K562 (cell line): ENCODE measurements around the gene EIF4G2.

Experiments used
- CEBPB ChIP-seq: fragments of 450-650 bp; IDR thresholded peaks from 2 replicates; pipeline ENCODE4 v1.6.1; 2016; ENCODE audit warnings: missing genetic modification characterization, missing compliant biosample characterization
- MTA1 ChIP-seq: fragments of 450-650 bp; IDR thresholded peaks from 2 replicates; pipeline ENCODE4 v1.6.1; 2017; ENCODE audit warnings: borderline replicate concordance
- PHF8 ChIP-seq: fragments of 200-600 bp; sonication (generic); IDR thresholded peaks from 2 replicates; pipeline ENCODE4 v1.6.1; 2012; ENCODE audit warnings: mixed run types, mild to moderate bottlenecking, inconsistent platforms, low read length, moderate library complexity, borderline replicate concordance
- POLR2AphosphoS2 ChIP-seq: IDR thresholded peaks from 2 replicates; pipeline ENCODE4 v1.6.1; 2012; ENCODE audit warnings: low read length, improper control_type of control experiment
- PTTG1 ChIP-seq: fragments of 450-650 bp; IDR thresholded peaks from 2 replicates; pipeline ENCODE4 v1.6.1; 2016; ENCODE audit warnings: low read depth, mild to moderate bottlenecking, missing genetic modification characterization, missing compliant biosample characterization
- TF ChIP-seq, protein P1 (sequence below), 2 experiments: fragments of 450-650 bp in 1 of 2; sonication (generic) in 1 of 2; formaldehyde crosslinking in 1 of 2; IDR thresholded peaks; 2 replicates each; pipeline versions ENCODE4 v1.7.1 to v1.9.0; 2016 to 2022; ENCODE audit warnings: inconsistent platforms in 1 of 2, mild to moderate bottlenecking in 1 of 2, missing genetic modification reagents in 1 of 2
- TF ChIP-seq, protein P2 (sequence below): fragments of 250-450 bp; sonication (Bioruptor Pico); IDR thresholded peaks from 2 replicates; pipeline ENCODE4 v1.5.0; 2020; ENCODE audit warnings: mild to moderate bottlenecking, borderline replicate concordance
- TF ChIP-seq, protein P3 (sequence below): IDR thresholded peaks from 3 replicates; pipeline ENCODE4 v1.6.1; 2011; ENCODE audit warnings: borderline replicate concordance, mild to moderate bottlenecking; ENCODE audit not compliant: insufficient read length, insufficient read depth

DNA sequence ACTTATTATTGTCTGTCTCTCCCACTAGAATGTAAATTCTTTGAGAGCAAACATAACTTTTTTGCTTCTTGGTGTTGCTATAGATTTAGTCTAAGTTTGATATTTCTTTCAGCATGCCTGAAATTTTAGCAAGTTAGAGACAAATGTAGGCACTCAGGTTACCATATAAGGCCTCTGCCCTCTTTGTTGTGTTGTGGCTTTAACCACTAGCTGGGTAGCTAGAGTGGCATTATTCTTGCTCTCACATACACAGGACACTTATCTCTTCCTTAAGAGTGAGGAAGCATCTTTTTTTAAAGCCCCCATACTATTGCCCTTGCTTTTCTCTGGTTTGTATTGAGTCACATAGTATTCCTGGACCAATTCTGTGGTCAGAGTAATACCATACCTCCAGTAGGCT lies 37.9 kb upstream of the EIF4G2 start:
- TF ChIP-seq CEBPB (tag) (no peak), PHF8 (no peak), PTTG1 (tag) (no peak), POLR2AphosphoS2 (no peak), MTA1 (no peak)
- TF ChIP-seq, protein P1, sequence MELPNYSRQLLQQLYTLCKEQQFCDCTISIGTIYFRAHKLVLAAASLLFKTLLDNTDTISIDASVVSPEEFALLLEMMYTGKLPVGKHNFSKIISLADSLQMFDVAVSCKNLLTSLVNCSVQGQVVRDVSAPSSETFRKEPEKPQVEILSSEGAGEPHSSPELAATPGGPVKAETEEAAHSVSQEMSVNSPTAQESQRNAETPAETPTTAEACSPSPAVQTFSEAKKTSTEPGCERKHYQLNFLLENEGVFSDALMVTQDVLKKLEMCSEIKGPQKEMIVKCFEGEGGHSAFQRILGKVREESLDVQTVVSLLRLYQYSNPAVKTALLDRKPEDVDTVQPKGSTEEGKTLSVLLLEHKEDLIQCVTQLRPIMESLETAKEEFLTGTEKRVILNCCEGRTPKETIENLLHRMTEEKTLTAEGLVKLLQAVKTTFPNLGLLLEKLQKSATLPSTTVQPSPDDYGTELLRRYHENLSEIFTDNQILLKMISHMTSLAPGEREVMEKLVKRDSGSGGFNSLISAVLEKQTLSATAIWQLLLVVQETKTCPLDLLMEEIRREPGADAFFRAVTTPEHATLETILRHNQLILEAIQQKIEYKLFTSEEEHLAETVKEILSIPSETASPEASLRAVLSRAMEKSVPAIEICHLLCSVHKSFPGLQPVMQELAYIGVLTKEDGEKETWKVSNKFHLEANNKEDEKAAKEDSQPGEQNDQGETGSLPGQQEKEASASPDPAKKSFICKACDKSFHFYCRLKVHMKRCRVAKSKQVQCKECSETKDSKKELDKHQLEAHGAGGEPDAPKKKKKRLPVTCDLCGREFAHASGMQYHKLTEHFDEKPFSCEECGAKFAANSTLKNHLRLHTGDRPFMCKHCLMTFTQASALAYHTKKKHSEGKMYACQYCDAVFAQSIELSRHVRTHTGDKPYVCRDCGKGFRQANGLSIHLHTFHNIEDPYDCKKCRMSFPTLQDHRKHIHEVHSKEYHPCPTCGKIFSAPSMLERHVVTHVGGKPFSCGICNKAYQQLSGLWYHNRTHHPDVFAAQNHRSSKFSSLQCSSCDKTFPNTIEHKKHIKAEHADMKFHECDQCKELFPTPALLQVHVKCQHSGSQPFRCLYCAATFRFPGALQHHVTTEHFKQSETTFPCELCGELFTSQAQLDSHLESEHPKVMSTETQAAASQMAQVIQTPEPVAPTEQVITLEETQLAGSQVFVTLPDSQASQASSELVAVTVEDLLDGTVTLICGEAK (IDR thresholded peaks at IDR 0.05) = no peak
- TF ChIP-seq, protein P1 (CRISPR knock-in tag; IDR thresholded peaks at IDR 0.05) = no peak
- TF ChIP-seq, protein P2, sequence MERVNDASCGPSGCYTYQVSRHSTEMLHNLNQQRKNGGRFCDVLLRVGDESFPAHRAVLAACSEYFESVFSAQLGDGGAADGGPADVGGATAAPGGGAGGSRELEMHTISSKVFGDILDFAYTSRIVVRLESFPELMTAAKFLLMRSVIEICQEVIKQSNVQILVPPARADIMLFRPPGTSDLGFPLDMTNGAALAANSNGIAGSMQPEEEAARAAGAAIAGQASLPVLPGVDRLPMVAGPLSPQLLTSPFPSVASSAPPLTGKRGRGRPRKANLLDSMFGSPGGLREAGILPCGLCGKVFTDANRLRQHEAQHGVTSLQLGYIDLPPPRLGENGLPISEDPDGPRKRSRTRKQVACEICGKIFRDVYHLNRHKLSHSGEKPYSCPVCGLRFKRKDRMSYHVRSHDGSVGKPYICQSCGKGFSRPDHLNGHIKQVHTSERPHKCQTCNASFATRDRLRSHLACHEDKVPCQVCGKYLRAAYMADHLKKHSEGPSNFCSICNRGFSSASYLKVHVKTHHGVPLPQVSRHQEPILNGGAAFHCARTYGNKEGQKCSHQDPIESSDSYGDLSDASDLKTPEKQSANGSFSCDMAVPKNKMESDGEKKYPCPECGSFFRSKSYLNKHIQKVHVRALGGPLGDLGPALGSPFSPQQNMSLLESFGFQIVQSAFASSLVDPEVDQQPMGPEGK = no peak
- TF ChIP-seq, protein P3, sequence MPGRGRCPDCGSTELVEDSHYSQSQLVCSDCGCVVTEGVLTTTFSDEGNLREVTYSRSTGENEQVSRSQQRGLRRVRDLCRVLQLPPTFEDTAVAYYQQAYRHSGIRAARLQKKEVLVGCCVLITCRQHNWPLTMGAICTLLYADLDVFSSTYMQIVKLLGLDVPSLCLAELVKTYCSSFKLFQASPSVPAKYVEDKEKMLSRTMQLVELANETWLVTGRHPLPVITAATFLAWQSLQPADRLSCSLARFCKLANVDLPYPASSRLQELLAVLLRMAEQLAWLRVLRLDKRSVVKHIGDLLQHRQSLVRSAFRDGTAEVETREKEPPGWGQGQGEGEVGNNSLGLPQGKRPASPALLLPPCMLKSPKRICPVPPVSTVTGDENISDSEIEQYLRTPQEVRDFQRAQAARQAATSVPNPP = no peak
